Measurements from ENCODE around the gene JAKMIP2.

DNA sequence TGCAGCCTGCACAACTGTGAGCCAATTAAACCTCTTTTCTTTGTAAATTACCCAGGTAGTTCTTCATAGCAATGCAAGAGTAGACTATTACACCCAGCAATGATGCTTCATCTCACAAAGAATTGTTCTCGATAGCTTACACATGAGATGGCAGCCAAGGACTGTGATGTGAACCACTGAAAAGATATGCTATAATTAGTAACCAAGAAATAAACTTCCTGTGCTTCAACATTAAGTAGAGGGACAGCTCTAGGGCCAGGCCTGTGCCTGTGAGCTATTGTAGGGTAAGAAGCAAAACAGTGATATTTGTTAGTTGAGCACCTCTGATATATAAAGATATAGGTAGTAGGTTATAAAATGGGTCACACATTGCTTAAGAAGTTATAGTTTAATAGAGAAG lies 230.9 kb downstream of the JAKMIP2 start:
- no peak for TF ChIP-seq ZNF549 (tag by site-specific recombination; IDR thresholded peaks at IDR 0.05)
- TF ChIP-seq KLF16 (tag by site-specific recombination; IDR thresholded peaks at IDR 0.05) = no peak
- TF ChIP-seq, protein P1, sequence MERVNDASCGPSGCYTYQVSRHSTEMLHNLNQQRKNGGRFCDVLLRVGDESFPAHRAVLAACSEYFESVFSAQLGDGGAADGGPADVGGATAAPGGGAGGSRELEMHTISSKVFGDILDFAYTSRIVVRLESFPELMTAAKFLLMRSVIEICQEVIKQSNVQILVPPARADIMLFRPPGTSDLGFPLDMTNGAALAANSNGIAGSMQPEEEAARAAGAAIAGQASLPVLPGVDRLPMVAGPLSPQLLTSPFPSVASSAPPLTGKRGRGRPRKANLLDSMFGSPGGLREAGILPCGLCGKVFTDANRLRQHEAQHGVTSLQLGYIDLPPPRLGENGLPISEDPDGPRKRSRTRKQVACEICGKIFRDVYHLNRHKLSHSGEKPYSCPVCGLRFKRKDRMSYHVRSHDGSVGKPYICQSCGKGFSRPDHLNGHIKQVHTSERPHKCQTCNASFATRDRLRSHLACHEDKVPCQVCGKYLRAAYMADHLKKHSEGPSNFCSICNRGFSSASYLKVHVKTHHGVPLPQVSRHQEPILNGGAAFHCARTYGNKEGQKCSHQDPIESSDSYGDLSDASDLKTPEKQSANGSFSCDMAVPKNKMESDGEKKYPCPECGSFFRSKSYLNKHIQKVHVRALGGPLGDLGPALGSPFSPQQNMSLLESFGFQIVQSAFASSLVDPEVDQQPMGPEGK (tag by site-specific recombination; IDR thresholded peaks at IDR 0.05) = no peak
- no peak for TF ChIP-seq ZSCAN5A (tag by site-specific recombination; IDR thresholded peaks at IDR 0.05)
- TF ChIP-seq CTCF (tag by site-specific recombination; IDR thresholded peaks at IDR 0.05) = no peak
- no peak for TF ChIP-seq ZNF692 (tag by site-specific recombination; IDR thresholded peaks at IDR 0.05)
- TF ChIP-seq PBX3 (CRISPR knock-in tag; IDR thresholded peaks at IDR 0.05) = no peak
- no peak for TF ChIP-seq YY1 (tag by site-specific recombination; IDR thresholded peaks at IDR 0.05)
- TF ChIP-seq ZNF677 (tag by site-specific recombination; IDR thresholded peaks at IDR 0.05) = no peak
- TF ChIP-seq, protein P2, sequence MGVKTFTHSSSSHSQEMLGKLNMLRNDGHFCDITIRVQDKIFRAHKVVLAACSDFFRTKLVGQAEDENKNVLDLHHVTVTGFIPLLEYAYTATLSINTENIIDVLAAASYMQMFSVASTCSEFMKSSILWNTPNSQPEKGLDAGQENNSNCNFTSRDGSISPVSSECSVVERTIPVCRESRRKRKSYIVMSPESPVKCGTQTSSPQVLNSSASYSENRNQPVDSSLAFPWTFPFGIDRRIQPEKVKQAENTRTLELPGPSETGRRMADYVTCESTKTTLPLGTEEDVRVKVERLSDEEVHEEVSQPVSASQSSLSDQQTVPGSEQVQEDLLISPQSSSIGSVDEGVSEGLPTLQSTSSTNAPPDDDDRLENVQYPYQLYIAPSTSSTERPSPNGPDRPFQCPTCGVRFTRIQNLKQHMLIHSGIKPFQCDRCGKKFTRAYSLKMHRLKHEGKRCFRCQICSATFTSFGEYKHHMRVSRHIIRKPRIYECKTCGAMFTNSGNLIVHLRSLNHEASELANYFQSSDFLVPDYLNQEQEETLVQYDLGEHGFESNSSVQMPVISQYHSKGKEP (tag by site-specific recombination; IDR thresholded peaks at IDR 0.05) = no peak
- no peak for TF ChIP-seq ZNF670 (tag by site-specific recombination; IDR thresholded peaks at IDR 0.05; ENCODE audit: low read depth)
